Spleen (tissue), 13 donors: ENCODE data around the gene CIAPIN1. TPM values are rescaled to one million over a fixed set of nuclear protein-coding genes. Genes with fewer than 3 reads are reported as not detected.

Experiments
- DNase-seq: peaks from one replicate; pipeline ENCODE4 v3.0.0-alpha.2; 2020
- H3K27ac ChIP-seq, 8 donors: fragments of 200-600 bp; sonication (generic) in 7 of 8; 1 replicate in 4 of 8; 2 replicates in 4 of 8; pipeline versions ENCODE4 v1.5.0 to v1.8.0; 2016 to 2021; ENCODE audit warnings: inconsistent platforms in 4 of 8, mild to moderate bottlenecking in 4 of 8, moderate library complexity in 1 of 8
- H3K27me3 ChIP-seq, 7 donors: fragments of 200-600 bp; sonication (generic) in 6 of 7; replicated peaks in 1 of 7; 1 replicate in 4 of 7; 2 replicates in 3 of 7; pipeline versions ENCODE4 v1.5.0 to v1.8.0; 2016 to 2021; ENCODE audit warnings: inconsistent platforms in 3 of 7, mild to moderate bottlenecking in 1 of 7
- H3K36me3 ChIP-seq, 6 donors: fragments of 200-600 bp; sonication (generic) in 5 of 6; 1 replicate in 4 of 6; 2 replicates in 2 of 6; pipeline versions ENCODE4 v1.5.0 to v1.8.0; 2016 to 2021; ENCODE audit warnings: inconsistent platforms in 2 of 6
- H3K4me1 ChIP-seq, 6 donors: fragments of 200-600 bp; sonication (generic) in 5 of 6; 1 replicate in 3 of 6; 2 replicates in 3 of 6; pipeline versions ENCODE4 v1.5.0 to v1.8.0; 2016 to 2021; ENCODE audit warnings: inconsistent platforms in 3 of 6
- H3K4me3 ChIP-seq, 8 donors: fragments of 200-600 bp; sonication (generic) in 7 of 8; 1 replicate in 4 of 8; 2 replicates in 4 of 8; pipeline versions ENCODE4 v1.5.0 to v1.8.0; 2016 to 2021; ENCODE audit warnings: inconsistent platforms in 4 of 8, mild to moderate bottlenecking in 4 of 8, moderate library complexity in 2 of 8
- H3K9me3 ChIP-seq, 8 donors: fragments of 200-600 bp; sonication (generic) in 7 of 8; 1 replicate in 4 of 8; 2 replicates in 4 of 8; pipeline versions ENCODE4 v1.5.0 to v1.8.0; 2016 to 2021; ENCODE audit warnings: inconsistent platforms in 4 of 8
- POLR2A ChIP-seq, 3 donors: fragments of 450-650 bp; IDR thresholded peaks; one replicate each; pipeline ENCODE4 v1.5.1; 2017; ENCODE audit warnings: antibody characterized with exemption in 3 of 3, mild to moderate bottlenecking in 1 of 3
- POLR2AphosphoS5 ChIP-seq, 3 donors: sonication (generic); formaldehyde crosslinking; IDR thresholded peaks; one replicate each; pipeline ENCODE4 v1.5.1; 2017; ENCODE audit warnings: antibody characterized with exemption in 3 of 3
- WGBS, 5 donors: extraction: QIAGEN DNeasy Blood & Tissue Kit in 3 of 5; methylation state at CpG; one replicate each; pipeline versions ENCODE4 v1.1.5 to v1.1.7; 2013 to 2018; 5-methylcytosine and 5-hydroxymethylcytosine counted together
- intact Hi-C: fragments of 100-400 bp; cut with DNase I; formaldehyde crosslinking; loops from one replicate; pipeline ENCODE4 v1.15.0; 2023; ENCODE audit warnings: low total_unique reads
- long read RNA-seq, 2 donors: transcript quantifications; one replicate each; lab custom pipeline, GENCODE V29; 2026
- polyA plus RNA-seq, 3 donors: library from polyadenylated mRNA; stranded (reverse); fragments of 200-250 nt; gene quantifications; one replicate each; pipeline ENCODE4 v1.2.1, GENCODE V29; 2013
- total RNA-seq, 7 donors: library from RNA; depleted of rRNA in 3 of 7; stranded (reverse); fragments of >200 nt in 3 of 7; fragmentation: NEBNext Ultra II Directional in 4 of 7; extraction: Animal tissue kit (Norgen Biotek cat#: 25700) in 4 of 7; gene quantifications; one replicate each; pipeline versions ENCODE4 v1.1.0 to v1.2.1, GENCODE V29; 2016 to 2021
- TF ChIP-seq, protein P1 (sequence below), 11 experiments: fragments of 200-600 bp in 7 of 11; fragments of 450-650 bp in 4 of 11; sonication (generic) in 4 of 11; IDR thresholded peaks in 8 of 11; conservative IDR thresholded peaks in 3 of 11; 1 replicate in 7 of 11; 2 replicates in 4 of 11; pipeline versions ENCODE4 v1.4.0 to v1.8.0; 2016 to 2021; ENCODE audit warnings: antibody characterized with exemption in 11 of 11, inconsistent platforms in 4 of 11, mild to moderate bottlenecking in 1 of 11
- donor health status: healthy with polysubstance abuse.
- donor health status: DM: no; HTN: no; CAD: no; lungs with moderate emphysema.
- donor health status: DM: no; HTN: no; CAD: no.
- donor health status: Bipolar disorder and iron deficiency.
- donor health status: healthy.
- donor health status: DM: no; HTN: no; CAD: no.
- donor health status: DM: yes; HTN: yes; CAD: no.

The CIAPIN1 gene
- total RNA-seq (10 to 100 TPM; 21.4 to 39.8 (median 31.3) TPM), polyA plus RNA-seq (10 to 100 TPM; 19.6 to 28.4 (median 22.1) TPM)
- long read RNA-seq, donor 1, transcript CIAPIN1-201 (9 exons, 2,182 nt): major isoform, 9 of 48 reads
- long read RNA-seq, donor 1, partial matches to known transcripts: 22 of 48 reads
- long read RNA-seq, donor 1, other reads (novel, unspliced or antisense): 10 of 48 reads
- long read RNA-seq, donor 2, transcript CIAPIN1-201 (9 exons, 2,182 nt): major isoform, 6 of 50 reads
- long read RNA-seq, donor 2, partial matches to known transcripts: 31 of 50 reads
- long read RNA-seq, donor 2, other reads (novel, unspliced or antisense): 13 of 50 reads

DNA sequence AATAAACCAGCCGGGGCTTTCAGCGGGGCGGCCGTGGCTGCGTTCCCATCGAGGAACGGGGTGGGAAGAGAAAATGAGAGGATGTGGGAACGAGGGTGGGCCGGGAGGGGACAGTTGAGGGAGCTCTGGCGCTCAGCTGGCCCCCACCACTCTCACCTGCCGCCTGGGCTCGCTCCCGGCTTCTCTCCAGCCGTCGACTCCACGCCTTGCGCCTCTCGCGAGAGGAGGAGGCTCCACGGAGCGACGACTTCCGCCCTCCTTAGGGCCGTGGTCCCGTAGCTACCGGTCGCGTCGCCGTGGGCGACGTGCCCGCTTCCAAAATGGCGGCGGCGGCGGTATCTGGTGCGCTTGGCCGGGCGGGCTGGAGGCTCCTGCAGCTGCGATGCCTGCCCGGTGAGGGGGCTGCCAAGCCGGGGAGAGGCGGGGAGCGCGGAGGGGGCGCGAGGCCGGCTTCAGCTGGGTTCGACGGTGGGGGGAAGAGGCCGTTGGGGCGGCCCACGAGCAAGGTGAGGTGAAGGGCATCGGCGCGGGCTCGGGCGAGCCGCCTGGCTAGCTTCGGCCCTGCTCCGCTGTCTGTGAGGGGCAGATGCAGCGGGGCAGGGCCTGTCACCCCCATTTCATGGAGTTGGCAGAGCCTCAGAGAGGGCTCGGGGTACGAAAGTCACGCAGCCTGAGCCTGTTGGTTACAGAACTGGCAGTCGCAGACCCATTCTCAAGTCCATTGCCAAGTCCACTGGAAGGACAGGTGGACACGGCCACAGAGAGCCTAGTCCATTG, at the start of gene CIAPIN1, which contains the start of gene COQ9:
TSS of gene CIAPIN1 (minus strand) at position 200 of the 777 bp plus-strand sequence. CDS start 6,457 bp downstream, outside the sequence.
TSS of gene COQ9 (plus strand) at position 294 of the 777 bp plus-strand sequence. CDS start at position 321, 27 bp downstream.
- DNase-seq: peak; percentile 100
- Histone ChIP-seq H3K36me3 (peaks cover 0 to 18% (median 13%) of the 10 kb centered on the region in 6 donors), H3K27me3 (no peaks in the 10 kb centered on the region), H3K4me3 (peak within 1 kb of the TSS; percentile 71 to 97 (median 90)), H3K27ac (peak within 1 kb of the TSS; percentile 77 to 88 (median 86)), H3K9me3 (no peaks in the 10 kb centered on the region), H3K4me1 (peaks cover 15 to 50% (median 33%) of the 10 kb centered on the region in 6 donors)
- intact Hi-C loops: no loop called here
- WGBS, 5 donors: 0 to 1% (median 0%) methylated on average over 35 to 68 of the region's 68 CpGs
- TF ChIP-seq, protein P1, sequence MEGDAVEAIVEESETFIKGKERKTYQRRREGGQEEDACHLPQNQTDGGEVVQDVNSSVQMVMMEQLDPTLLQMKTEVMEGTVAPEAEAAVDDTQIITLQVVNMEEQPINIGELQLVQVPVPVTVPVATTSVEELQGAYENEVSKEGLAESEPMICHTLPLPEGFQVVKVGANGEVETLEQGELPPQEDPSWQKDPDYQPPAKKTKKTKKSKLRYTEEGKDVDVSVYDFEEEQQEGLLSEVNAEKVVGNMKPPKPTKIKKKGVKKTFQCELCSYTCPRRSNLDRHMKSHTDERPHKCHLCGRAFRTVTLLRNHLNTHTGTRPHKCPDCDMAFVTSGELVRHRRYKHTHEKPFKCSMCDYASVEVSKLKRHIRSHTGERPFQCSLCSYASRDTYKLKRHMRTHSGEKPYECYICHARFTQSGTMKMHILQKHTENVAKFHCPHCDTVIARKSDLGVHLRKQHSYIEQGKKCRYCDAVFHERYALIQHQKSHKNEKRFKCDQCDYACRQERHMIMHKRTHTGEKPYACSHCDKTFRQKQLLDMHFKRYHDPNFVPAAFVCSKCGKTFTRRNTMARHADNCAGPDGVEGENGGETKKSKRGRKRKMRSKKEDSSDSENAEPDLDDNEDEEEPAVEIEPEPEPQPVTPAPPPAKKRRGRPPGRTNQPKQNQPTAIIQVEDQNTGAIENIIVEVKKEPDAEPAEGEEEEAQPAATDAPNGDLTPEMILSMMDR (IDR thresholded peaks at IDR 0.05 in 8 of 11, conservative IDR thresholded peaks at IDR 0.05 in 3 of 11): peak in 6 of 11 experiments; percentile 24 to 57 (median 46)
- peak; percentile 96 to 97 (median 96) for TF ChIP-seq POLR2AphosphoS5 (IDR thresholded peaks at IDR 0.05)
- peak in 2 of 3 donors; percentile 53 to 70 for TF ChIP-seq POLR2A (IDR thresholded peaks at IDR 0.05)

- Histone ChIP-seq H3K27me3 (no peaks in the 10 kb centered on the region), H3K4me3 (no peak overlapping the region), H3K4me1 (no peaks in the 10 kb centered on the region), H3K9me3 (no peaks in the 10 kb centered on the region), H3K36me3 (no peaks in the 10 kb centered on the region), H3K27ac (no peak overlapping the region)
- DNase-seq: no peak
- WGBS, 5 donors: 84 to 95% (median 85%) methylated on average over 4 of the region's 4 CpGs
- TF ChIP-seq POLR2A (IDR thresholded peaks at IDR 0.05) (no peak), POLR2AphosphoS5 (IDR thresholded peaks at IDR 0.05) (no peak)
- TF ChIP-seq, protein P1 (IDR thresholded peaks at IDR 0.05 in 8 of 11, conservative IDR thresholded peaks at IDR 0.05 in 3 of 11): no peak
- intact Hi-C loops: no loop called here
Observed at GRCh38 chr16:57493767-57494166, 46.6 kb upstream of the CIAPIN1 start.

DNA sequence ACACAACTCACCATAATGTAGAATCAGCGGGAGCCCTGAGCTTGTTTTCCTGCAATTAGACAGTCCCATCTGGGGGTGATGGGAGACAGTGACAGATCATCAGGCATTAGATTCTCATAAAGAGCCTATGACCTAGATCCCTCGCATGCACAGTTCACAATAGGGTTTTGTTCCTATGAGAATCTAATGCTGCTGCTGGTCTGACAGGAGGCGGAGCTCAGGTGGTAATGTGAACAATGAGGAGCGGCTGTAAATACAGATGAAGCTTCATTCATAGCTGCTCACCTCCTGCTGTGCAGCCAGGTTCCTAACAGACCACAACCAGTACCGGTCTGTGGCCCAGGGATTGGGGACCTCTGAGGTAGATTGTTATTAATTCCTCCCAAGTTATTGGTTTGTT, 42.0 kb upstream of the CIAPIN1 start:
- Histone ChIP-seq H3K4me3 (no peak overlapping the region), H3K36me3 (no peaks in the 10 kb centered on the region), H3K27ac (no peak overlapping the region), H3K9me3 (no peaks in the 10 kb centered on the region), H3K27me3 (peaks cover 0 to 13% (median 0%) of the 10 kb centered on the region in 7 donors), H3K4me1 (peaks cover 14 to 30% (median 24%) of the 10 kb centered on the region in 6 donors)
- DNase-seq: peak; percentile 17
- intact Hi-C loops: no loop called here
- WGBS, 5 donors: 93 to 98% (median 96%) methylated on average over 5 of the region's 5 CpGs
- TF ChIP-seq POLR2A (IDR thresholded peaks at IDR 0.05): no peak

GRCh38 chr16:57486858-57487834, 40.0 kb upstream of the CIAPIN1 start:
- Histone ChIP-seq H3K4me1 (peaks cover 14 to 30% (median 25%) of the 10 kb centered on the region in 6 donors), H3K4me3 (peak overlapping the region in 7 of 8 donors; percentile 45 to 85 (median 60)), H3K9me3 (no peaks in the 10 kb centered on the region), H3K36me3 (no peaks in the 10 kb centered on the region), H3K27me3 (peaks cover 0 to 13% (median 0%) of the 10 kb centered on the region in 7 donors), H3K27ac (peak overlapping the region in 6 of 8 donors; percentile 16 to 71 (median 64))
- peak; percentile 62 for DNase-seq
- TF ChIP-seq, protein P1 (IDR thresholded peaks at IDR 0.05 in 8 of 11, conservative IDR thresholded peaks at IDR 0.05 in 3 of 11): no peak
- TF ChIP-seq POLR2A (IDR thresholded peaks at IDR 0.05) (no peak), POLR2AphosphoS5 (IDR thresholded peaks at IDR 0.05) (no peak)
- intact Hi-C loops: no loop called here
- 76 to 90% (median 86%) methylated on average over 6 to 8 of the region's 8 CpGs for WGBS, 5 donors
